Stimulated activated CD4-positive, alpha-beta T cell treated with anti-CD3 and anti-CD28 coated beads, TNF-alpha, amount 100 ng/mL, for 1 hour (primary cell): ENCODE data around the gene MAP6D1.

Experiments
- DNase-seq, 3 donors: peaks; one replicate each; pipeline ENCODE4 v3.0.0-alpha.2; 2020; ENCODE audit warnings: low read depth in 3 of 3, low spot score in 1 of 3

The MAP6D1 gene

GRCh38 chr3:183825456-183826161, at the start of gene MAP6D1:
MAP6D1 (minus strand) TSS chr3:183825577; CDS start chr3:183825547, 30 bp downstream.
- peak in 1 of 3 donors; percentile 25 for DNase-seq

GRCh38 chr3:183873914-183874313, 48.5 kb upstream of the MAP6D1 start:
- DNase-seq = no peak

GRCh38 chr3:183871541-183871940, 46.2 kb upstream of the MAP6D1 start:
- no peak for DNase-seq

- no peak for DNase-seq
These were observed 45.2 kb upstream of the MAP6D1 start for GRCh38 chr3:183870563-183870962.

- no peak for DNase-seq
These were observed 43.4 kb upstream of the MAP6D1 start for GRCh38 chr3:183868796-183869195.

GRCh38 chr3:183862610-183863009, 37.2 kb upstream of the MAP6D1 start:
- DNase-seq = no peak

GRCh38 chr3:183857863-183858262, 32.5 kb upstream of the MAP6D1 start:
- DNase-seq = no peak

- no peak for DNase-seq
These were observed 29.1 kb upstream of the MAP6D1 start for GRCh38 chr3:183854318-183855035.

GRCh38 chr3:183845608-183846288, 20.4 kb upstream of the MAP6D1 start:
- DNase-seq = no peak

GRCh38 chr3:183845090-183845489, 19.7 kb upstream of the MAP6D1 start:
- no peak for DNase-seq

- DNase-seq = no peak
These were observed 19.2 kb upstream of the MAP6D1 start for GRCh38 chr3:183844606-183845005.

- DNase-seq = no peak
These were observed 14.4 kb upstream of the MAP6D1 start for GRCh38 chr3:183839751-183840150.

- DNase-seq = no peak
These were observed 12.5 kb upstream of the MAP6D1 start for GRCh38 chr3:183837894-183838293.

- no peak for DNase-seq
These were observed 12.0 kb upstream of the MAP6D1 start for GRCh38 chr3:183837390-183837789.

- no peak for DNase-seq
These were observed 8.1 kb upstream of the MAP6D1 start for GRCh38 chr3:183833516-183833915.

GRCh38 chr3:183830187-183830586, 4.8 kb upstream of the MAP6D1 start:
- DNase-seq = no peak

GRCh38 chr3:183829466-183829865, 4.1 kb upstream of the MAP6D1 start:
- DNase-seq = no peak

- no peak for DNase-seq
These were observed 3.1 kb upstream of the MAP6D1 start for GRCh38 chr3:183828538-183828870.

GRCh38 chr3:183827809-183828537, 2.6 kb upstream of the MAP6D1 start:
- no peak for DNase-seq

GRCh38 chr3:183826448-183827250, 1.3 kb upstream of the MAP6D1 start:
- DNase-seq = no peak
